ENCODE results near the gene URM1.

The URM1 gene

DNA sequence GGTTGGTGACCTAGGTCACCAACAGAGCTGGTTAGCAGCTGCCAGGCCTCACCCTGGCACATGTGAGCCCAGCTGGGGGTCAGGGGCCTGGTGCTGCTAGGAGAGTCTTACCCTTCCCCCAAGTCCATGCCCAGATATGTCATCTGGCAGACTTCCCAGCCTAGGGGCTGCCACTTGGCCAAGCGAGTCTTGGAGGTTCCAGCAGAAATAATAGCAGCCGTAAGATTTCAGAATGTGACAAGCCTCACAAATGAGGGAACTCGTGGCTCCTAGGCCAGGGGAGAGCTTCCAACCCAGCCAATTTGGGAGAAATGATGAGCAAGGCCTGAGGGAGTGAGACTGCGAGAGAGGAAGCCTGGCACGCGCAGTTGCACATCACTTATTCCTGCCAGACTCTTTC, 11.1 kb downstream of the URM1 start:
- TF ChIP-seq, protein P1, sequence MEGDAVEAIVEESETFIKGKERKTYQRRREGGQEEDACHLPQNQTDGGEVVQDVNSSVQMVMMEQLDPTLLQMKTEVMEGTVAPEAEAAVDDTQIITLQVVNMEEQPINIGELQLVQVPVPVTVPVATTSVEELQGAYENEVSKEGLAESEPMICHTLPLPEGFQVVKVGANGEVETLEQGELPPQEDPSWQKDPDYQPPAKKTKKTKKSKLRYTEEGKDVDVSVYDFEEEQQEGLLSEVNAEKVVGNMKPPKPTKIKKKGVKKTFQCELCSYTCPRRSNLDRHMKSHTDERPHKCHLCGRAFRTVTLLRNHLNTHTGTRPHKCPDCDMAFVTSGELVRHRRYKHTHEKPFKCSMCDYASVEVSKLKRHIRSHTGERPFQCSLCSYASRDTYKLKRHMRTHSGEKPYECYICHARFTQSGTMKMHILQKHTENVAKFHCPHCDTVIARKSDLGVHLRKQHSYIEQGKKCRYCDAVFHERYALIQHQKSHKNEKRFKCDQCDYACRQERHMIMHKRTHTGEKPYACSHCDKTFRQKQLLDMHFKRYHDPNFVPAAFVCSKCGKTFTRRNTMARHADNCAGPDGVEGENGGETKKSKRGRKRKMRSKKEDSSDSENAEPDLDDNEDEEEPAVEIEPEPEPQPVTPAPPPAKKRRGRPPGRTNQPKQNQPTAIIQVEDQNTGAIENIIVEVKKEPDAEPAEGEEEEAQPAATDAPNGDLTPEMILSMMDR (conservative IDR thresholded peaks at IDR 0.05), result no peak
- no peak for TF ChIP-seq ZFX (IDR thresholded peaks at IDR 0.05)
- H3K27ac ChIP-seq, result no peak overlapping the region

- H3K27ac ChIP-seq, result no peak overlapping the region
- TF ChIP-seq ZFX (IDR thresholded peaks at IDR 0.05), result no peak
- TF ChIP-seq, protein P1 (conservative IDR thresholded peaks at IDR 0.05), result no peak
Observed at GRCh38 chr9:128383007-128383753, 12.0 kb downstream of the URM1 start.

- TF ChIP-seq, protein P1 (conservative IDR thresholded peaks at IDR 0.05), result no peak
- TF ChIP-seq ZFX (IDR thresholded peaks at IDR 0.05), result no peak
- no peak overlapping the region for H3K27ac ChIP-seq
Observed at GRCh38 chr9:128383791-128384190, 12.6 kb downstream of the URM1 start.

GRCh38 chr9:128384801-128385495, 13.8 kb downstream of the URM1 start:
- no peak overlapping the region for H3K27ac ChIP-seq
- TF ChIP-seq ZFX (IDR thresholded peaks at IDR 0.05), result no peak
- TF ChIP-seq, protein P1 (conservative IDR thresholded peaks at IDR 0.05), result no peak

- TF ChIP-seq ZFX (IDR thresholded peaks at IDR 0.05), result no peak
- TF ChIP-seq, protein P1 (conservative IDR thresholded peaks at IDR 0.05), result no peak
- no peak overlapping the region for H3K27ac ChIP-seq
Observed at GRCh38 chr9:128385496-128386460, 14.6 kb downstream of the URM1 start.

GRCh38 chr9:128388150-128388549, 17.0 kb downstream of the URM1 start:
- no peak for TF ChIP-seq ZFX (IDR thresholded peaks at IDR 0.05)
- TF ChIP-seq, protein P1 (conservative IDR thresholded peaks at IDR 0.05), result no peak
- no peak overlapping the region for H3K27ac ChIP-seq

Measured in C4-2B (cell line).